Spleen (tissue), 11 donors: ENCODE results near the gene IL17RB. TPM values are rescaled to one million over a fixed set of nuclear protein-coding genes. Genes with fewer than 3 reads are reported as not detected.
A peak's percentile ranks its signal among the peaks of the same experiment; 100 is the strongest.

Experiments
- DNase-seq: peaks from one replicate; pipeline ENCODE4 v3.0.0-alpha.2; 2020
- H3K27ac ChIP-seq, 8 donors: fragments of 200-600 bp; sonication (generic) in 7 of 8; 1 replicate in 4 of 8; 2 replicates in 4 of 8; pipeline versions ENCODE4 v1.5.0 to v1.8.0; 2016 to 2021; ENCODE audit warnings: inconsistent platforms in 4 of 8, mild to moderate bottlenecking in 4 of 8, moderate library complexity in 1 of 8
- H3K27me3 ChIP-seq, 7 donors: fragments of 200-600 bp; sonication (generic) in 6 of 7; replicated peaks in 1 of 7; 1 replicate in 4 of 7; 2 replicates in 3 of 7; pipeline versions ENCODE4 v1.5.0 to v1.8.0; 2016 to 2021; ENCODE audit warnings: inconsistent platforms in 3 of 7, mild to moderate bottlenecking in 1 of 7
- H3K36me3 ChIP-seq, 6 donors: fragments of 200-600 bp; sonication (generic) in 5 of 6; 1 replicate in 4 of 6; 2 replicates in 2 of 6; pipeline versions ENCODE4 v1.5.0 to v1.8.0; 2016 to 2021; ENCODE audit warnings: inconsistent platforms in 2 of 6
- H3K4me1 ChIP-seq, 6 donors: fragments of 200-600 bp; sonication (generic) in 5 of 6; 1 replicate in 3 of 6; 2 replicates in 3 of 6; pipeline versions ENCODE4 v1.5.0 to v1.8.0; 2016 to 2021; ENCODE audit warnings: inconsistent platforms in 3 of 6
- H3K4me3 ChIP-seq, 8 donors: fragments of 200-600 bp; sonication (generic) in 7 of 8; 1 replicate in 4 of 8; 2 replicates in 4 of 8; pipeline versions ENCODE4 v1.5.0 to v1.8.0; 2016 to 2021; ENCODE audit warnings: inconsistent platforms in 4 of 8, mild to moderate bottlenecking in 4 of 8, moderate library complexity in 2 of 8
- H3K9me3 ChIP-seq, 8 donors: fragments of 200-600 bp; sonication (generic) in 7 of 8; 1 replicate in 4 of 8; 2 replicates in 4 of 8; pipeline versions ENCODE4 v1.5.0 to v1.8.0; 2016 to 2021; ENCODE audit warnings: inconsistent platforms in 4 of 8
- CTCF ChIP-seq, 11 experiments: fragments of 200-600 bp in 7 of 11; fragments of 450-650 bp in 4 of 11; sonication (generic) in 4 of 11; IDR thresholded peaks in 8 of 11; conservative IDR thresholded peaks in 3 of 11; 1 replicate in 7 of 11; 2 replicates in 4 of 11; pipeline versions ENCODE4 v1.4.0 to v1.8.0; 2016 to 2021; ENCODE audit warnings: antibody characterized with exemption in 11 of 11, inconsistent platforms in 4 of 11, mild to moderate bottlenecking in 1 of 11
- POLR2A ChIP-seq, 3 donors: fragments of 450-650 bp; IDR thresholded peaks; one replicate each; pipeline ENCODE4 v1.5.1; 2017; ENCODE audit warnings: antibody characterized with exemption in 3 of 3, mild to moderate bottlenecking in 1 of 3
- POLR2AphosphoS5 ChIP-seq, 3 donors: sonication (generic); formaldehyde crosslinking; IDR thresholded peaks; one replicate each; pipeline ENCODE4 v1.5.1; 2017; ENCODE audit warnings: antibody characterized with exemption in 3 of 3
- WGBS, 5 donors: extraction: QIAGEN DNeasy Blood & Tissue Kit in 3 of 5; methylation state at CpG; one replicate each; pipeline versions ENCODE4 v1.1.5 to v1.1.7; 2013 to 2018; 5-methylcytosine and 5-hydroxymethylcytosine counted together
- intact Hi-C: fragments of 100-400 bp; cut with DNase I; formaldehyde crosslinking; loops from one replicate; pipeline ENCODE4 v1.15.0; 2023; ENCODE audit warnings: low total_unique reads
- polyA plus RNA-seq, 3 donors: library from polyadenylated mRNA; stranded (reverse); fragments of 200-250 nt; gene quantifications; one replicate each; pipeline ENCODE4 v1.2.1, GENCODE V29; 2013
- total RNA-seq, 7 donors: library from RNA; depleted of rRNA in 3 of 7; stranded (reverse); fragments of >200 nt in 3 of 7; fragmentation: NEBNext Ultra II Directional in 4 of 7; extraction: Animal tissue kit (Norgen Biotek cat#: 25700) in 4 of 7; gene quantifications; one replicate each; pipeline versions ENCODE4 v1.1.0 to v1.2.1, GENCODE V29; 2016 to 2021
- donor health status: healthy with polysubstance abuse.
- donor health status: DM: no; HTN: no; CAD: no; lungs with moderate emphysema.
- donor health status: DM: no; HTN: no; CAD: no.
- donor health status: Bipolar disorder and iron deficiency.
- donor health status: healthy.
- donor health status: DM: no; HTN: no; CAD: no.
- donor health status: DM: yes; HTN: yes; CAD: no.

The IL17RB gene
- total and polyA plus RNA-seq, 10 donors = 0.13 to 0.59 (median 0.26) TPM; not detected in 2

GRCh38 chr3:53823026-53823955 lies 23.1 kb upstream of the IL17RB start:
- intact Hi-C loops = no loop called here
- H3K4me1 ChIP-seq = no peaks in the 10 kb centered on the region
- DNase-seq = peak; percentile 66
- no peak for TF ChIP-seq POLR2A (IDR thresholded peaks at IDR 0.05)
- TF ChIP-seq POLR2AphosphoS5 (IDR thresholded peaks at IDR 0.05) = peak in 1 of 3 donors; percentile 24
- peaks cover 0 to 18% (median 0%) of the 10 kb centered on the region in 7 donors for H3K27me3 ChIP-seq
- H3K36me3 ChIP-seq = peaks cover 0 to 25% (median 0%) of the 10 kb centered on the region in 6 donors
- no peak overlapping the region for H3K27ac ChIP-seq
- 92 to 98% (median 96%) methylated on average over 44 to 67 of the region's 67 CpGs for WGBS, 5 donors
- no peaks in the 10 kb centered on the region for H3K9me3 ChIP-seq
- no peak overlapping the region for H3K4me3 ChIP-seq

GRCh38 chr3:53823956-53824657 lies 22.3 kb upstream of the IL17RB start:
- WGBS, 5 donors = 67 to 78% (median 71%) methylated on average over 6 to 10 of the region's 10 CpGs
- Histone ChIP-seq H3K4me1 (peaks cover 0 to 3% (median 0%) of the 10 kb centered on the region in 6 donors), H3K27ac (no peak overlapping the region), H3K4me3 (no peak overlapping the region), H3K9me3 (no peaks in the 10 kb centered on the region), H3K36me3 (peaks cover 0 to 17% (median 0%) of the 10 kb centered on the region in 6 donors), H3K27me3 (peaks cover 0 to 11% (median 0%) of the 10 kb centered on the region in 7 donors)
- TF ChIP-seq POLR2AphosphoS5 (IDR thresholded peaks at IDR 0.05) (no peak), POLR2A (IDR thresholded peaks at IDR 0.05) (no peak), CTCF (IDR thresholded peaks at IDR 0.05 in 8 of 11, conservative IDR thresholded peaks at IDR 0.05 in 3 of 11) (no peak)
- DNase-seq = no peak
- intact Hi-C loops = no loop called here

DNA sequence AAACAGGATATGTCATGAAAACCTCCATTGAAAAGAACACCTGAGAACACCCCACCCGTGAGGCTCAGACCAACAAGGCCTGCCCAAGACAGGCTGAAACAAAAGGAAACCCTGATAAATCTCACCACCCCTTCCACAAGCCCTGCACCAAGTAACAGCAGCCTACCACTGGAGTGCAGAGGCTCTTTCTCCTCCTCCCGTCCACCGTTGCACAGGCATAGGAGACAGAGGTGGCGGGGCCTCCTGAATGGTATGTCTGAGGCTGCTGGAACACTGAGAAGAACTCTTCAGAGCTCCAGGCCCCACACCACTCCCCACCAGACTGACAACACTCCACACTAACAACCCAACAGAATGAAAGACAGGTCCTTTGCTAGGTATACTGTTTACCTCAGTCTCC lies 21.6 kb upstream of the IL17RB start:
- peak; percentile 52 for DNase-seq
- Histone ChIP-seq H3K4me3 (no peak overlapping the region), H3K4me1 (peaks cover 0 to 3% (median 0%) of the 10 kb centered on the region in 6 donors), H3K36me3 (peaks cover 0 to 10% (median 0%) of the 10 kb centered on the region in 6 donors), H3K27me3 (peaks cover 0 to 5% (median 0%) of the 10 kb centered on the region in 7 donors), H3K27ac (no peak overlapping the region), H3K9me3 (no peaks in the 10 kb centered on the region)
- TF ChIP-seq CTCF (IDR thresholded peaks at IDR 0.05 in 8 of 11, conservative IDR thresholded peaks at IDR 0.05 in 3 of 11) (no peak), POLR2A (IDR thresholded peaks at IDR 0.05) (no peak), POLR2AphosphoS5 (IDR thresholded peaks at IDR 0.05) (no peak)
- intact Hi-C loops = no loop called here
- WGBS, 5 donors = 82 to 95% (median 90%) methylated on average over 4 of the region's 4 CpGs

GRCh38 chr3:53826048-53826447 lies 20.3 kb upstream of the IL17RB start:
- Histone ChIP-seq H3K36me3 (no peaks in the 10 kb centered on the region), H3K27ac (no peak overlapping the region), H3K4me1 (peaks cover 0 to 3% (median 0%) of the 10 kb centered on the region in 6 donors), H3K27me3 (peaks cover 0 to under 1% (median 0%) of the 10 kb centered on the region in 7 donors), H3K4me3 (no peak overlapping the region), H3K9me3 (no peaks in the 10 kb centered on the region)
- intact Hi-C loops = no loop called here
- DNase-seq = no peak
- no peak for TF ChIP-seq POLR2A (IDR thresholded peaks at IDR 0.05)
- no peak for TF ChIP-seq CTCF (IDR thresholded peaks at IDR 0.05 in 8 of 11, conservative IDR thresholded peaks at IDR 0.05 in 3 of 11)
- no peak for TF ChIP-seq POLR2AphosphoS5 (IDR thresholded peaks at IDR 0.05)
- 26 to 73% (median 52%) methylated on average over 1 of the region's 1 CpG for WGBS, 5 donors
